GM23338 (cell line): ENCODE measurements around the gene ADPGK.

Experiments
- CREB1 ChIP-seq: fragments of 250-450 bp; sonication (Bioruptor Pico); IDR thresholded peaks from 2 replicates; pipeline ENCODE4 v1.5.0; 2020; ENCODE audit warnings: low read depth, mild to moderate bottlenecking, moderate library complexity
- ETS1 ChIP-seq: IDR thresholded peaks from 2 replicates; pipeline ENCODE4 v1.6.1; 2016; ENCODE audit warnings: antibody characterized with exemption
- EZH2 ChIP-seq: fragments of 200-600 bp; sonication (generic); IDR thresholded peaks from one replicate; pipeline ENCODE4 v1.8.0; 2017; ENCODE audit warnings: antibody characterized with exemption, mild to moderate bottlenecking, low read depth; ENCODE audit not compliant: unreplicated experiment
- EZH2phosphoT487 ChIP-seq: fragments of 200-600 bp; sonication (generic); IDR thresholded peaks from one replicate; pipeline ENCODE4 v1.8.1; 2018; ENCODE audit warnings: antibody characterized with exemption; ENCODE audit not compliant: unreplicated experiment
- JUNB ChIP-seq: IDR thresholded peaks from one replicate; pipeline ENCODE4 v1.6.1; 2016; ENCODE audit warnings: antibody characterized with exemption; ENCODE audit not compliant: unreplicated experiment
- NANOG ChIP-seq: IDR thresholded peaks from 2 replicates; pipeline ENCODE4 v1.6.1; 2016; ENCODE audit warnings: antibody characterized with exemption, borderline replicate concordance
- POLR2AphosphoS5 ChIP-seq: IDR thresholded peaks from 2 replicates; pipeline ENCODE4 v1.6.1; 2016; ENCODE audit warnings: antibody characterized with exemption, low read depth
- REST ChIP-seq: IDR thresholded peaks from one replicate; pipeline ENCODE4 v1.6.1; 2018; ENCODE audit warnings: antibody characterized with exemption; ENCODE audit not compliant: unreplicated experiment
- STAT1 ChIP-seq: IDR thresholded peaks from one replicate; pipeline ENCODE4 v1.6.1; 2016; ENCODE audit warnings: antibody characterized with exemption; ENCODE audit not compliant: unreplicated experiment
- ZNF114 ChIP-seq: fragments of 250-450 bp; sonication (Bioruptor Pico); IDR thresholded peaks from 2 replicates; pipeline ENCODE4 v1.5.0; 2020; ENCODE audit warnings: mild to moderate bottlenecking, moderate library complexity
- ZNF331 ChIP-seq: fragments of 250-450 bp; sonication (Bioruptor Pico); IDR thresholded peaks from 2 replicates; pipeline ENCODE4 v1.5.0; 2020; ENCODE audit warnings: low read depth, mild to moderate bottlenecking, moderate library complexity
- ZNF462 ChIP-seq: fragments of 250-450 bp; sonication (Bioruptor Pico); IDR thresholded peaks from 2 replicates; pipeline ENCODE4 v1.5.0; 2020; ENCODE audit warnings: mild to moderate bottlenecking, moderate library complexity
- TF ChIP-seq, protein P1 (sequence below), 2 experiments: fragments of 200-600 bp in 1 of 2; sonication (generic) in 1 of 2; conservative IDR thresholded peaks; 2 replicates each; pipeline versions ENCODE4 v1.5.1 to v1.6.1; 2016 to 2017; ENCODE audit warnings: antibody characterized with exemption in 2 of 2, low read depth in 2 of 2, mild to moderate bottlenecking in 2 of 2, moderate library complexity in 1 of 2

GRCh38 chr15:72792431-72792830 lies 8.9 kb upstream of the ADPGK start:
- TF ChIP-seq, protein P1, sequence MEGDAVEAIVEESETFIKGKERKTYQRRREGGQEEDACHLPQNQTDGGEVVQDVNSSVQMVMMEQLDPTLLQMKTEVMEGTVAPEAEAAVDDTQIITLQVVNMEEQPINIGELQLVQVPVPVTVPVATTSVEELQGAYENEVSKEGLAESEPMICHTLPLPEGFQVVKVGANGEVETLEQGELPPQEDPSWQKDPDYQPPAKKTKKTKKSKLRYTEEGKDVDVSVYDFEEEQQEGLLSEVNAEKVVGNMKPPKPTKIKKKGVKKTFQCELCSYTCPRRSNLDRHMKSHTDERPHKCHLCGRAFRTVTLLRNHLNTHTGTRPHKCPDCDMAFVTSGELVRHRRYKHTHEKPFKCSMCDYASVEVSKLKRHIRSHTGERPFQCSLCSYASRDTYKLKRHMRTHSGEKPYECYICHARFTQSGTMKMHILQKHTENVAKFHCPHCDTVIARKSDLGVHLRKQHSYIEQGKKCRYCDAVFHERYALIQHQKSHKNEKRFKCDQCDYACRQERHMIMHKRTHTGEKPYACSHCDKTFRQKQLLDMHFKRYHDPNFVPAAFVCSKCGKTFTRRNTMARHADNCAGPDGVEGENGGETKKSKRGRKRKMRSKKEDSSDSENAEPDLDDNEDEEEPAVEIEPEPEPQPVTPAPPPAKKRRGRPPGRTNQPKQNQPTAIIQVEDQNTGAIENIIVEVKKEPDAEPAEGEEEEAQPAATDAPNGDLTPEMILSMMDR (conservative IDR thresholded peaks at IDR 0.05; ENCODE audit: low read depth in 2 of 2) = no peak
- TF ChIP-seq EZH2 = no peak
- TF ChIP-seq ZNF114 (CRISPR knock-in tag) = no peak
- TF ChIP-seq ZNF331 = no peak
- no peak for TF ChIP-seq EZH2phosphoT487
- no peak for TF ChIP-seq REST
- no peak for TF ChIP-seq CREB1
- TF ChIP-seq POLR2AphosphoS5 = no peak
- TF ChIP-seq JUNB = no peak
- no peak for TF ChIP-seq ETS1
- no peak for TF ChIP-seq NANOG
- no peak for TF ChIP-seq STAT1
- no peak for TF ChIP-seq ZNF462 (CRISPR knock-in tag)
